Neural crest cell (in vitro differentiated cells): ENCODE results near the gene CNOT10. TPM values are rescaled to one million over a fixed set of nuclear protein-coding genes. Genes with fewer than 3 reads are reported as not detected.

Experiments used
- DNase-seq: peaks from one replicate; pipeline ENCODE4 v3.0.0; 2021; ENCODE audit warnings: low read depth, mixed read lengths, low spot score
- H3K27ac Mint-ChIP-seq: one replicate; pipeline ENCODE4 v1.8.0; 2021; ENCODE audit warnings: mild to moderate bottlenecking, mixed read lengths; ENCODE audit not compliant: unreplicated experiment
- H3K27me3 Mint-ChIP-seq: 2 replicates; pipeline ENCODE4 v1.8.0; 2021; ENCODE audit warnings: low read depth, mild to moderate bottlenecking, mixed read lengths
- H3K36me3 Mint-ChIP-seq: 2 replicates; pipeline ENCODE4 v1.8.0; 2021; ENCODE audit warnings: low read depth, mild to moderate bottlenecking, mixed read lengths
- H3K4me1 Mint-ChIP-seq: 2 replicates; pipeline ENCODE4 v1.8.0; 2021; ENCODE audit warnings: mixed read lengths
- H3K4me3 Mint-ChIP-seq: one replicate; pipeline ENCODE4 v1.8.0; 2021; ENCODE audit warnings: mild to moderate bottlenecking, mixed read lengths
- H3K9me3 Mint-ChIP-seq: 2 replicates; pipeline ENCODE4 v1.8.0; 2021; ENCODE audit warnings: mixed read lengths
- total RNA-seq: library from RNA; stranded (reverse); gene quantifications from 2 replicates; pipeline ENCODE4 v1.2.1, GENCODE V29; 2021
- TF ChIP-seq, protein P1 (sequence below): fragments of 200-600 bp; sonication (generic); conservative IDR thresholded peaks from 2 replicates; pipeline ENCODE4 v1.5.0; 2021; ENCODE audit warnings: antibody characterized with exemption, mild to moderate bottlenecking

CNOT10 gene
- total RNA-seq, 1 donor from 2014 or later, result 53.6 TPM

GRCh38 chr3:32817257-32817557 is 132.2 kb downstream of the CNOT10 start:
- peak; percentile 43 for DNase-seq
- Mint-ChIP-seq H3K4me1 (peaks cover 66% of the 10 kb centered on the region), H3K4me3 (peak overlapping the region; percentile 94), H3K27me3 (peaks cover 13% of the 10 kb centered on the region), H3K36me3 (peaks cover 21% of the 10 kb centered on the region), H3K9me3 (no peaks in the 10 kb centered on the region), H3K27ac (peak overlapping the region; percentile 89)
- TF ChIP-seq, protein P1, sequence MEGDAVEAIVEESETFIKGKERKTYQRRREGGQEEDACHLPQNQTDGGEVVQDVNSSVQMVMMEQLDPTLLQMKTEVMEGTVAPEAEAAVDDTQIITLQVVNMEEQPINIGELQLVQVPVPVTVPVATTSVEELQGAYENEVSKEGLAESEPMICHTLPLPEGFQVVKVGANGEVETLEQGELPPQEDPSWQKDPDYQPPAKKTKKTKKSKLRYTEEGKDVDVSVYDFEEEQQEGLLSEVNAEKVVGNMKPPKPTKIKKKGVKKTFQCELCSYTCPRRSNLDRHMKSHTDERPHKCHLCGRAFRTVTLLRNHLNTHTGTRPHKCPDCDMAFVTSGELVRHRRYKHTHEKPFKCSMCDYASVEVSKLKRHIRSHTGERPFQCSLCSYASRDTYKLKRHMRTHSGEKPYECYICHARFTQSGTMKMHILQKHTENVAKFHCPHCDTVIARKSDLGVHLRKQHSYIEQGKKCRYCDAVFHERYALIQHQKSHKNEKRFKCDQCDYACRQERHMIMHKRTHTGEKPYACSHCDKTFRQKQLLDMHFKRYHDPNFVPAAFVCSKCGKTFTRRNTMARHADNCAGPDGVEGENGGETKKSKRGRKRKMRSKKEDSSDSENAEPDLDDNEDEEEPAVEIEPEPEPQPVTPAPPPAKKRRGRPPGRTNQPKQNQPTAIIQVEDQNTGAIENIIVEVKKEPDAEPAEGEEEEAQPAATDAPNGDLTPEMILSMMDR, result no peak

- Mint-ChIP-seq H3K27me3 (peaks cover 13% of the 10 kb centered on the region), H3K27ac (peak within 1 kb of the TSS; percentile 98), H3K9me3 (no peaks in the 10 kb centered on the region), H3K4me1 (peaks cover 71% of the 10 kb centered on the region), H3K4me3 (peak within 1 kb of the TSS; percentile 96), H3K36me3 (peaks cover 21% of the 10 kb centered on the region)
- DNase-seq, result no peak
- TF ChIP-seq, protein P1, result no peak
Observed at GRCh38 chr3:32817558-32818228, 132.7 kb downstream of the CNOT10 start, which contains the start of gene TRIM71. TRIM71 (plus strand) TSS chr3:32817997; CDS start chr3:32818081, 84 bp downstream.

DNA sequence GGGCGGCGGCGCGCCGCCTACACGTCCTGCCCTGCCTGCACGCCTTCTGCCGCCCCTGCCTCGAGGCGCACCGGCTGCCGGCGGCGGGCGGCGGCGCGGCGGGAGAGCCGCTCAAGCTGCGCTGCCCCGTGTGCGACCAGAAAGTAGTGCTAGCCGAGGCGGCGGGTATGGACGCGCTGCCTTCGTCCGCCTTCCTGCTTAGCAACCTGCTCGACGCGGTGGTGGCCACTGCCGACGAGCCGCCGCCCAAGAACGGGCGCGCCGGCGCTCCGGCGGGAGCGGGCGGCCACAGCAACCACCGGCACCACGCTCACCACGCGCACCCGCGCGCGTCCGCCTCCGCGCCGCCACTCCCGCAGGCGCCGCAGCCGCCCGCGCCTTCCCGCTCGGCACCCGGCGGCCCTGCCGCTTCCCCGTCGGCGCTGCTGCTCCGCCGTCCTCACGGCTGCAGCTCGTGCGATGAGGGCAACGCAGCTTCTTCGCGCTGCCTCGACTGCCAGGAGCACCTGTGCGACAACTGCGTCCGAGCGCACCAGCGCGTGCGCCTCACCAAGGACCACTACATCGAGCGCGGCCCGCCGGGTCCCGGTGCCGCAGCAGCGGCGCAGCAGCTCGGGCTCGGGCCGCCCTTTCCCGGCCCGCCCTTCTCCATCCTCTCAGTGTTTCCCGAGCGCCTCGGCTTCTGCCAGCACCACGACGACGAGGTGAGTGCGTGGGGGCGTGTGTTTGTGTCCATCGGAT is 133.4 kb downstream of the CNOT10 start:
- Mint-ChIP-seq H3K27ac (peak overlapping the region; percentile 94), H3K27me3 (peaks cover 13% of the 10 kb centered on the region), H3K9me3 (no peaks in the 10 kb centered on the region), H3K4me1 (peaks cover 71% of the 10 kb centered on the region), H3K4me3 (peak overlapping the region; percentile 96), H3K36me3 (peaks cover 23% of the 10 kb centered on the region)
- TF ChIP-seq, protein P1, result no peak
- DNase-seq, result no peak

- H3K4me3 Mint-ChIP-seq, result peak overlapping the region; percentile 96
- peaks cover 71% of the 10 kb centered on the region for H3K4me1 Mint-ChIP-seq
- H3K36me3 Mint-ChIP-seq, result peaks cover 25% of the 10 kb centered on the region
- no peaks in the 10 kb centered on the region for H3K9me3 Mint-ChIP-seq
- peaks cover 13% of the 10 kb centered on the region for H3K27me3 Mint-ChIP-seq
- no peak for DNase-seq
- TF ChIP-seq, protein P1, result no peak
- H3K27ac Mint-ChIP-seq, result peak overlapping the region; percentile 94
Observed at GRCh38 chr3:32818970-32819511, 134.1 kb downstream of the CNOT10 start.

DNA sequence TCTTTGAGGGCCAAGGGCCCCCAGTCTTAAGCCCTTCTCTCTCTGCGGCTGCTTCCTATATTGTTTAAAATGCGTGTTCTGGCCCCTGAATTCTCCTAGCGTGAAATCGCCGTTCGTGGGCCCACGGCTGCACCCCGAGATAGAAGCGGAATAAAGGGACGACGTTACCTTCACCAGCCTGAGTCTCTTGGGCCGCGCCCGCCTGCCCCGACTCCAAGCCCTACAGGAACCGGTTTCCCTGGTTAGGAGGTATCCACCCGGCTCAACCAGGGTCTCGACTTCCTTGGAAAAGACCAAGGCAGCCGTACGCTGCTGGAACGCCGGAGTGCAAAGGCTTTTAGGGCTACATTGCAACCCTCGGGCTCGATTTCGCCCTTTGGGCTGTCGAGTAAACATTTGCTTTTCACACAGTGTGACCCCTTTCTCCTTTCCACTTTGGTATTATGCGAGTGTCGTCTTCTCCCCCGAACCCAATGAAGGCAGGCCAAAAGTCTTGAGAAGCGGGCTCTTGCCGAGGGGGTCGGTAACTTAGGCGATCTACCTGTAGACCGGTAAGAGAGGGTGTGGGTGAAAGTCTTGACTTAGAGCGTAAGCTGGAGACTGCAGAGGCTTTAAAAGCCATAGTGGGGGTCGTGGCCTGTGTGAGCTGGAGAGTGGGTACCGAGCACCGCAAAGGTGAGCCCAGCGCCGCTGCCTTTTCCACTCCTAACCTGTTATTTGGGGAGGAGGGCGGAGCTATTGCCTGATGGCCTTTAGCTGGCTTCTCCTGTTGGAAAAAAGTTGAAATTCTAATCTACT is 134.8 kb downstream of the CNOT10 start:
- no peak overlapping the region for H3K27ac Mint-ChIP-seq
- peak overlapping the region; percentile 96 for H3K4me3 Mint-ChIP-seq
- TF ChIP-seq, protein P1, result no peak
- no peaks in the 10 kb centered on the region for H3K9me3 Mint-ChIP-seq
- peaks cover 13% of the 10 kb centered on the region for H3K27me3 Mint-ChIP-seq
- peaks cover 25% of the 10 kb centered on the region for H3K36me3 Mint-ChIP-seq
- H3K4me1 Mint-ChIP-seq, result peaks cover 66% of the 10 kb centered on the region
- DNase-seq, result no peak
